ENCODE results near the gene PHC3. TPM values are rescaled to one million over a fixed set of nuclear protein-coding genes. Genes with fewer than 3 reads are reported as not detected.

Gene PHC3
- total RNA-seq, 1 donor from 2014 or later, result 32.4 TPM

GRCh38 chr3:170052398-170052797 lies 129.1 kb downstream of the PHC3 start:
- Mint-ChIP-seq H3K27ac (ENCODE audit: unreplicated experiment) (no peak overlapping the region), H3K36me3 (ENCODE audit: low read depth, unreplicated experiment) (no peaks in the 10 kb centered on the region)
- TF ChIP-seq CTCF (IDR thresholded peaks at IDR 0.05; ENCODE audit: unreplicated experiment), result no peak

GRCh38 chr3:170050753-170051152 lies 130.8 kb downstream of the PHC3 start:
- TF ChIP-seq CTCF (IDR thresholded peaks at IDR 0.05; ENCODE audit: unreplicated experiment), result no peak
- Mint-ChIP-seq H3K27me3 (ENCODE audit: unreplicated experiment) (no peaks in the 10 kb centered on the region), H3K9me3 (ENCODE audit: unreplicated experiment) (no peaks in the 10 kb centered on the region), H3K4me1 (ENCODE audit: unreplicated experiment) (no peaks in the 10 kb centered on the region), H3K27ac (ENCODE audit: unreplicated experiment) (no peak overlapping the region), H3K4me3 (ENCODE audit: unreplicated experiment) (no peak overlapping the region), H3K36me3 (ENCODE audit: low read depth, unreplicated experiment) (no peaks in the 10 kb centered on the region)
- no peak for DNase-seq (ENCODE audit: low spot score)

More at GRCh38 chr3:170052398-170052797, 129.1 kb downstream of the PHC3 start:
- DNase-seq (ENCODE audit: low spot score), result no peak
- Mint-ChIP-seq H3K4me3 (ENCODE audit: unreplicated experiment) (no peak overlapping the region), H3K4me1 (ENCODE audit: unreplicated experiment) (no peaks in the 10 kb centered on the region), H3K9me3 (ENCODE audit: unreplicated experiment) (no peaks in the 10 kb centered on the region), H3K27me3 (ENCODE audit: unreplicated experiment) (no peaks in the 10 kb centered on the region)

GRCh38 chr3:170049146-170050000 lies 132.2 kb downstream of the PHC3 start:
- TF ChIP-seq CTCF (IDR thresholded peaks at IDR 0.05; ENCODE audit: unreplicated experiment), result no peak
- Mint-ChIP-seq H3K27ac (ENCODE audit: unreplicated experiment) (no peak overlapping the region), H3K4me3 (ENCODE audit: unreplicated experiment) (no peak overlapping the region), H3K9me3 (ENCODE audit: unreplicated experiment) (no peaks in the 10 kb centered on the region), H3K4me1 (ENCODE audit: unreplicated experiment) (peaks cover 4% of the 10 kb centered on the region), H3K27me3 (ENCODE audit: unreplicated experiment) (peaks cover 3% of the 10 kb centered on the region), H3K36me3 (ENCODE audit: low read depth, unreplicated experiment) (no peaks in the 10 kb centered on the region)
- DNase-seq (ENCODE audit: low spot score), result no peak

- Mint-ChIP-seq H3K4me3 (ENCODE audit: unreplicated experiment) (no peak overlapping the region), H3K27me3 (ENCODE audit: unreplicated experiment) (peaks cover 3% of the 10 kb centered on the region), H3K36me3 (ENCODE audit: low read depth, unreplicated experiment) (no peaks in the 10 kb centered on the region), H3K9me3 (ENCODE audit: unreplicated experiment) (no peaks in the 10 kb centered on the region), H3K27ac (ENCODE audit: unreplicated experiment) (no peak overlapping the region), H3K4me1 (ENCODE audit: unreplicated experiment) (peaks cover 4% of the 10 kb centered on the region)
- no peak for TF ChIP-seq CTCF (IDR thresholded peaks at IDR 0.05; ENCODE audit: unreplicated experiment)
- no peak for DNase-seq (ENCODE audit: low spot score)
Observed at GRCh38 chr3:170047133-170047404, 134.5 kb downstream of the PHC3 start.

- no peak for DNase-seq (ENCODE audit: low spot score)
- Mint-ChIP-seq H3K4me3 (ENCODE audit: unreplicated experiment) (no peak overlapping the region), H3K36me3 (ENCODE audit: low read depth, unreplicated experiment) (no peaks in the 10 kb centered on the region), H3K27me3 (ENCODE audit: unreplicated experiment) (peaks cover 3% of the 10 kb centered on the region), H3K27ac (ENCODE audit: unreplicated experiment) (no peak overlapping the region), H3K9me3 (ENCODE audit: unreplicated experiment) (no peaks in the 10 kb centered on the region), H3K4me1 (ENCODE audit: unreplicated experiment) (peaks cover 4% of the 10 kb centered on the region)
- TF ChIP-seq CTCF (IDR thresholded peaks at IDR 0.05; ENCODE audit: unreplicated experiment), result no peak
Observed at GRCh38 chr3:170046269-170047132, 135.0 kb downstream of the PHC3 start.

Data from endothelial cell (in vitro differentiated cells).